GM23338 (cell line): ENCODE data around the gene EREG. TPM values are rescaled to one million over a fixed set of nuclear protein-coding genes. Genes with fewer than 3 reads are reported as not detected.

ENCODE experiments used
- ATAC-seq: fragments of 200-7000 bp; cut with Tn5 transposase; 3 replicates; pipeline ENCODE4 v1.9.1; 2020
- DNase-seq: peaks from one replicate; pipeline ENCODE4 v3.0.0-alpha.2; 2015; ENCODE audit warnings: low spot score
- H2AFZ ChIP-seq: fragments of 200-600 bp; sonication (generic); 2 replicates; pipeline ENCODE4 v1.8.0; 2016; ENCODE audit warnings: antibody characterized with exemption, mild to moderate bottlenecking, moderate library complexity
- H3F3A ChIP-seq: fragments of 200-600 bp; sonication (generic); replicated peaks from 2 replicates; pipeline ENCODE4 v1.8.0; 2017; ENCODE audit warnings: antibody characterized with exemption, mixed run types, low read depth
- H3K27ac ChIP-seq: fragments of 200-600 bp; sonication (generic); 2 replicates; pipeline ENCODE4 v1.6.1; 2016; ENCODE audit warnings: low read depth
- H3K27me3 ChIP-seq: fragments of 200-600 bp; sonication (generic); 2 replicates; pipeline ENCODE4 v1.8.0; 2016; ENCODE audit warnings: mild to moderate bottlenecking, mixed run types, moderate library complexity; ENCODE audit not compliant: insufficient read depth
- H3K36me3 ChIP-seq: fragments of 200-600 bp; sonication (generic); 2 replicates; pipeline ENCODE4 v1.8.0; 2016; ENCODE audit warnings: mild to moderate bottlenecking; ENCODE audit not compliant: insufficient read depth
- H3K4me1 ChIP-seq: fragments of 200-600 bp; sonication (generic); 2 replicates; pipeline ENCODE4 v1.8.0; 2016; ENCODE audit warnings: mild to moderate bottlenecking, moderate library complexity; ENCODE audit not compliant: insufficient read depth
- H3K4me2 ChIP-seq: fragments of 200-600 bp; sonication (generic); 2 replicates; pipeline ENCODE4 v1.7.1; 2017; ENCODE audit warnings: mixed run types
- H3K4me3 ChIP-seq: fragments of 200-600 bp; sonication (generic); 2 replicates; pipeline ENCODE4 v1.6.1; 2016; ENCODE audit warnings: mixed run types
- H3K79me2 ChIP-seq: fragments of 200-600 bp; sonication (generic); replicated peaks from 2 replicates; pipeline ENCODE4 v1.8.0; 2017; ENCODE audit warnings: mild to moderate bottlenecking; ENCODE audit not compliant: insufficient read depth
- H3K9me2 ChIP-seq: fragments of 200-600 bp; sonication (generic); 2 replicates; pipeline ENCODE4 v1.8.0; 2017; ENCODE audit not compliant: insufficient read depth
- H4K20me1 ChIP-seq: fragments of 200-600 bp; sonication (generic); replicated peaks from 2 replicates; pipeline ENCODE4 v1.8.0; 2017; ENCODE audit warnings: mild to moderate bottlenecking; ENCODE audit not compliant: insufficient read depth
- H3K27ac Mint-ChIP-seq: 2 replicates; pipeline ENCODE4 v1.8.0; 2020; ENCODE audit warnings: inconsistent platforms, mild to moderate bottlenecking, moderate library complexity, mixed read lengths
- H3K27me3 Mint-ChIP-seq: 3 replicates; pipeline ENCODE4 v1.8.0; 2022; ENCODE audit warnings: low read depth, mild to moderate bottlenecking, moderate library complexity, mixed read lengths, inconsistent platforms; ENCODE audit not compliant: insufficient read depth, poor library complexity
- H3K36me3 Mint-ChIP-seq: 3 replicates; pipeline ENCODE4 v1.8.0; 2021; ENCODE audit warnings: low read depth, mild to moderate bottlenecking, inconsistent platforms, moderate library complexity, mixed read lengths
- H3K4me1 Mint-ChIP-seq: 3 replicates; pipeline ENCODE4 v1.8.0; 2020; ENCODE audit warnings: mild to moderate bottlenecking, inconsistent platforms, mixed read lengths
- H3K4me3 Mint-ChIP-seq: 3 replicates; pipeline ENCODE4 v1.8.0; 2021; ENCODE audit warnings: moderate library complexity, mild to moderate bottlenecking, inconsistent platforms, mixed read lengths
- H3K9me3 Mint-ChIP-seq: 3 replicates; pipeline ENCODE4 v1.8.0; 2020; ENCODE audit warnings: moderate library complexity, mild to moderate bottlenecking, inconsistent platforms, mixed read lengths
- CREB1 ChIP-seq: fragments of 250-450 bp; sonication (Bioruptor Pico); IDR thresholded peaks from 2 replicates; pipeline ENCODE4 v1.5.0; 2020; ENCODE audit warnings: low read depth, mild to moderate bottlenecking, moderate library complexity
- ETS1 ChIP-seq: IDR thresholded peaks from 2 replicates; pipeline ENCODE4 v1.6.1; 2016; ENCODE audit warnings: antibody characterized with exemption
- EZH2 ChIP-seq: fragments of 200-600 bp; sonication (generic); IDR thresholded peaks from one replicate; pipeline ENCODE4 v1.8.0; 2017; ENCODE audit warnings: antibody characterized with exemption, mild to moderate bottlenecking, low read depth; ENCODE audit not compliant: unreplicated experiment
- EZH2phosphoT487 ChIP-seq: fragments of 200-600 bp; sonication (generic); IDR thresholded peaks from one replicate; pipeline ENCODE4 v1.8.1; 2018; ENCODE audit warnings: antibody characterized with exemption; ENCODE audit not compliant: unreplicated experiment
- JUNB ChIP-seq: IDR thresholded peaks from one replicate; pipeline ENCODE4 v1.6.1; 2016; ENCODE audit warnings: antibody characterized with exemption; ENCODE audit not compliant: unreplicated experiment
- NANOG ChIP-seq: IDR thresholded peaks from 2 replicates; pipeline ENCODE4 v1.6.1; 2016; ENCODE audit warnings: antibody characterized with exemption, borderline replicate concordance
- REST ChIP-seq: IDR thresholded peaks from one replicate; pipeline ENCODE4 v1.6.1; 2018; ENCODE audit warnings: antibody characterized with exemption; ENCODE audit not compliant: unreplicated experiment
- STAT1 ChIP-seq: IDR thresholded peaks from one replicate; pipeline ENCODE4 v1.6.1; 2016; ENCODE audit warnings: antibody characterized with exemption; ENCODE audit not compliant: unreplicated experiment
- ZNF114 ChIP-seq: fragments of 250-450 bp; sonication (Bioruptor Pico); IDR thresholded peaks from 2 replicates; pipeline ENCODE4 v1.5.0; 2020; ENCODE audit warnings: mild to moderate bottlenecking, moderate library complexity
- ZNF331 ChIP-seq: fragments of 250-450 bp; sonication (Bioruptor Pico); IDR thresholded peaks from 2 replicates; pipeline ENCODE4 v1.5.0; 2020; ENCODE audit warnings: low read depth, mild to moderate bottlenecking, moderate library complexity
- ZNF462 ChIP-seq: fragments of 250-450 bp; sonication (Bioruptor Pico); IDR thresholded peaks from 2 replicates; pipeline ENCODE4 v1.5.0; 2020; ENCODE audit warnings: mild to moderate bottlenecking, moderate library complexity
- polyA plus RNA-seq: library from polyadenylated mRNA; unstranded; fragments of >200 nt; fragmentation: Nextera tagmentation; extraction: Ambion mirVana; gene quantifications from 2 replicates; pipeline ENCODE4 v1.2.1, GENCODE V29; 2016
- total RNA-seq: library from RNA; depleted of rRNA; stranded (reverse); fragments of >200 nt; shearing (Covaris generic); gene quantifications from 2 replicates; pipeline ENCODE4 v1.2.3, GENCODE V29; 2014

Gene EREG
- total and polyA plus RNA-seq, 2 experiments from 2014 or later, result not detected

DNA sequence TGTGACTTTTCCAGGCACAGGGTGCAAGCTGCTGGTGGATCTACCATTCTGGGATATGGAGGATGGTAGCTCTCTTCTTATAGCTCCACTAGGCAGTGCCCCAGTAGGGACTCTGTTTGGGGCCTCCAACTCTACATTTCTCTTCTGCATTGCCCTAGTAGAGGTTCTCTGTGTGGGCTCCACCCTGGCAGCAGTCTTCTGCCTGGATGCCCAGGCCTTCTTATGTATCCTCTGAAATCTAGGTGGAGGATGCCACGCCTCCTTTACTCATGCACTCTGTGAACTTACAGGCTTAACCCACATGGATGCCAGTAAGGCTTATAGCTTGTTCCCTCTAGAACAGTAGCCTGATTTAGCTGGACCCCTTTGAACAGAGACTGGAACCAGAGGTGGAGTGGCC is 20.9 kb upstream of the EREG start (continued):
- TF ChIP-seq ZNF462 (CRISPR knock-in tag), result no peak
- TF ChIP-seq JUNB, result no peak
- no peak for TF ChIP-seq EZH2
- TF ChIP-seq NANOG, result no peak
- TF ChIP-seq STAT1, result no peak
- no peak for TF ChIP-seq ZNF331 (CRISPR knock-in tag)
- TF ChIP-seq ETS1, result no peak
- no peak for TF ChIP-seq ZNF114
- TF ChIP-seq CREB1 (CRISPR knock-in tag), result no peak

GRCh38 chr4:74353858-74354257 is 11.1 kb upstream of the EREG start:
- peaks cover 6% of the 10 kb centered on the region; the same call in 2 of the 3 replicates for H3K4me1 Mint-ChIP-seq
- H3K27ac Mint-ChIP-seq, result no peak overlapping the region
- H3K4me3 ChIP-seq, result no peak overlapping the region
- H3K9me2 ChIP-seq, result no peaks in the 10 kb centered on the region
- no peaks in the 10 kb centered on the region for H3K79me2 ChIP-seq
- H3K36me3 Mint-ChIP-seq, result no peaks in the 10 kb centered on the region
- 0 out of 2 replicates have a peak, but pooled peaks cover 6% of the 10 kb centered on the region for H3K4me1 ChIP-seq
- H4K20me1 ChIP-seq, result peaks cover 3% of the 10 kb centered on the region; the same call in 1 of the 2 replicates
- no peak overlapping the region for H2AFZ ChIP-seq
- no peak overlapping the region for H3K4me3 Mint-ChIP-seq
- no peaks in the 10 kb centered on the region for H3F3A ChIP-seq
- no peak for ATAC-seq
- no peaks in the 10 kb centered on the region for H3K36me3 ChIP-seq
- H3K9me3 Mint-ChIP-seq, result no peaks in the 10 kb centered on the region
- no peak overlapping the region for H3K4me2 ChIP-seq
- H3K27me3 ChIP-seq, result no peaks in the 10 kb centered on the region
- DNase-seq, result no peak
- no peak overlapping the region for H3K27ac ChIP-seq
- H3K27me3 Mint-ChIP-seq, result no peaks in the 10 kb centered on the region
- TF ChIP-seq REST (no peak), EZH2phosphoT487 (no peak), EZH2 (no peak), CREB1 (CRISPR knock-in tag) (no peak)
